Adrenal gland (tissue), 5 donors: ENCODE data around the gene KAZN.

Source experiments
- CTCF ChIP-seq, 6 experiments: fragments of 450-650 bp in 4 of 6; fragments of 200-600 bp in 2 of 6; sonication (generic) in 1 of 6; IDR thresholded peaks; 1 replicate in 5 of 6; 2 replicates in 1 of 6; pipeline versions ENCODE4 v1.5.1 to v1.8.0; 2016 to 2021; ENCODE audit warnings: antibody characterized with exemption in 6 of 6, mild to moderate bottlenecking in 2 of 6, moderate library complexity in 1 of 6
- POLR2A ChIP-seq, 2 donors: fragments of 450-650 bp; IDR thresholded peaks; one replicate each; pipeline ENCODE4 v1.6.1; 2017; ENCODE audit warnings: antibody characterized with exemption in 2 of 2, mild to moderate bottlenecking in 2 of 2, moderate library complexity in 1 of 2
- donor health status: DM: no; HTN: no; CAD: no.

GRCh38 chr1:14969006-14969405 is 370.5 kb downstream of the KAZN start:
- TF ChIP-seq CTCF (IDR thresholded peaks at IDR 0.05) (no peak), POLR2A (IDR thresholded peaks at IDR 0.05) (no peak)
